SK-N-SH (cell line): ENCODE results near the gene ATG16L1.

Experiments used
- CHD2 ChIP-seq: fragments of 150-350 bp; IDR thresholded peaks from 2 replicates; pipeline ENCODE4 v1.6.1; 2018; ENCODE audit warnings: low read length; ENCODE audit not compliant: partially characterized antibody
- CTCF ChIP-seq: fragments of 200-600 bp; sonication (generic); IDR thresholded peaks from 2 replicates; pipeline ENCODE4 v1.6.1; 2017; ENCODE audit warnings: antibody characterized with exemption, mild to moderate bottlenecking, moderate library complexity
- GABPA ChIP-seq: IDR thresholded peaks from 2 replicates; pipeline ENCODE4 v1.4.0; 2012; ENCODE audit warnings: low read depth, mild to moderate bottlenecking
- IRF3 ChIP-seq: fragments of 150-350 bp; IDR thresholded peaks from 2 replicates; pipeline ENCODE4 v1.6.1; 2016; ENCODE audit warnings: mild to moderate bottlenecking, low read depth, low read length
- PBX3 ChIP-seq: IDR thresholded peaks from 2 replicates; pipeline ENCODE4; 2012
- POLR2AphosphoS5 ChIP-seq: IDR thresholded peaks from 2 replicates; pipeline ENCODE4 v1.6.1; 2012; ENCODE audit warnings: low read depth, low read length
- RCOR1 ChIP-seq: fragments of 150-350 bp; IDR thresholded peaks from 2 replicates; pipeline ENCODE4 v1.6.1; 2017; ENCODE audit warnings: antibody characterized with exemption, low read length
- RFX5 ChIP-seq: IDR thresholded peaks from 2 replicates; pipeline ENCODE4 v1.6.1; 2012; ENCODE audit warnings: mild to moderate bottlenecking, improper control_type of control experiment, low read length
- RXRA ChIP-seq: IDR thresholded peaks from 2 replicates; pipeline ENCODE4 v1.4.0; 2012; ENCODE audit warnings: low read depth, mild to moderate bottlenecking, borderline replicate concordance
- SMC3 ChIP-seq: IDR thresholded peaks from 2 replicates; pipeline ENCODE4 v1.6.1; 2012; ENCODE audit warnings: low read depth, low read length, improper control_type of control experiment
- USF1 ChIP-seq: IDR thresholded peaks from 2 replicates; pipeline ENCODE4 v1.4.0; 2012; ENCODE audit warnings: low read depth, borderline replicate concordance
- USF2 ChIP-seq: fragments of 150-350 bp; IDR thresholded peaks from 2 replicates; pipeline ENCODE4 v1.6.1; 2017; ENCODE audit warnings: antibody characterized with exemption, low read length, low read depth, borderline replicate concordance

- TF ChIP-seq SMC3 (no peak), PBX3 (no peak), CTCF (no peak), RCOR1 (no peak), RXRA (no peak), CHD2 (no peak), USF1 (no peak), USF2 (no peak), POLR2AphosphoS5 (no peak), RFX5 (no peak), GABPA (no peak), IRF3 (no peak)
These were observed 67.8 kb downstream of the ATG16L1 start for GRCh38 chr2:233319256-233319655.
